Right lobe of liver (tissue), 4 donors: ENCODE data around the gene LRTM2.

Source experiments
- POLR2A ChIP-seq: fragments of 450-650 bp; IDR thresholded peaks from one replicate; pipeline ENCODE4 v1.6.1; 2017; ENCODE audit warnings: antibody characterized with exemption, mild to moderate bottlenecking
- TF ChIP-seq, protein P1 (sequence below), 4 donors: fragments of 200-600 bp in 3 of 4; fragments of 450-650 bp in 1 of 4; IDR thresholded peaks; one replicate each; pipeline versions ENCODE4 v1.5.1 to v1.8.0; 2016 to 2022; ENCODE audit warnings: antibody characterized with exemption in 4 of 4, mild to moderate bottlenecking in 2 of 4
- donor health status: DM: no; HTN: no; CAD: no.
- donor health status: DM: no; HTN: no; CAD: no.
- donor health status: DM: no; HTN: yes; CAD: no.

- no peak for TF ChIP-seq POLR2A
- TF ChIP-seq, protein P1, sequence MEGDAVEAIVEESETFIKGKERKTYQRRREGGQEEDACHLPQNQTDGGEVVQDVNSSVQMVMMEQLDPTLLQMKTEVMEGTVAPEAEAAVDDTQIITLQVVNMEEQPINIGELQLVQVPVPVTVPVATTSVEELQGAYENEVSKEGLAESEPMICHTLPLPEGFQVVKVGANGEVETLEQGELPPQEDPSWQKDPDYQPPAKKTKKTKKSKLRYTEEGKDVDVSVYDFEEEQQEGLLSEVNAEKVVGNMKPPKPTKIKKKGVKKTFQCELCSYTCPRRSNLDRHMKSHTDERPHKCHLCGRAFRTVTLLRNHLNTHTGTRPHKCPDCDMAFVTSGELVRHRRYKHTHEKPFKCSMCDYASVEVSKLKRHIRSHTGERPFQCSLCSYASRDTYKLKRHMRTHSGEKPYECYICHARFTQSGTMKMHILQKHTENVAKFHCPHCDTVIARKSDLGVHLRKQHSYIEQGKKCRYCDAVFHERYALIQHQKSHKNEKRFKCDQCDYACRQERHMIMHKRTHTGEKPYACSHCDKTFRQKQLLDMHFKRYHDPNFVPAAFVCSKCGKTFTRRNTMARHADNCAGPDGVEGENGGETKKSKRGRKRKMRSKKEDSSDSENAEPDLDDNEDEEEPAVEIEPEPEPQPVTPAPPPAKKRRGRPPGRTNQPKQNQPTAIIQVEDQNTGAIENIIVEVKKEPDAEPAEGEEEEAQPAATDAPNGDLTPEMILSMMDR (IDR thresholded peaks at IDR 0.05): no peak
These were observed 21.3 kb downstream of the LRTM2 start for GRCh38 chr12:1841586-1842182.
